ENCODE measurements around the gene PLA2G2F. TPM values are rescaled to one million over a fixed set of nuclear protein-coding genes. Genes with fewer than 3 reads are reported as not detected.
A peak's percentile ranks its signal among the peaks of the same experiment; 100 is the strongest.

Gene PLA2G2F
- total RNA-seq, 2 donors from 2014 or later: not detected

DNA sequence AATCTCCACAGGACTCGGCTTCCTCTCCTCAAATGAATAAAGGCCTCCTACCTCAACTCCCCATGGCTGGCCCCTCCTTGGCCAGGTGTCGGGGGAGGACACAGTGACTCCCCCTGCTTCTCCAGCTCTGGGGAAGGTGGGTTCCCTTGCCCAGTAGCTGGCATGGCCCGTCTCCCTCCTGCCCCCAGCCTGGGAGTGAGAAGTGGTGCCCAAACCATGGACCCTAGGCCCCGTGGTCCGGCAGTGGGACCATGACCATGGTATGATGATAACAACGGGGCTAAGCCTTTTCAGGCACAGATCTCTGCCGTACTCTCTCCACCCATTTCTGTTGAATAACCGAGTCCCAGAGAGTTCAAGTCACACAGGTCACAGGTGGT is 11.2 kb downstream of the PLA2G2F start:
- no peak overlapping the region for H3K27ac Mint-ChIP-seq
- ATAC-seq (no peak), DNase-seq (ENCODE audit: low spot score in 2 of 2) (no peak)

DNA sequence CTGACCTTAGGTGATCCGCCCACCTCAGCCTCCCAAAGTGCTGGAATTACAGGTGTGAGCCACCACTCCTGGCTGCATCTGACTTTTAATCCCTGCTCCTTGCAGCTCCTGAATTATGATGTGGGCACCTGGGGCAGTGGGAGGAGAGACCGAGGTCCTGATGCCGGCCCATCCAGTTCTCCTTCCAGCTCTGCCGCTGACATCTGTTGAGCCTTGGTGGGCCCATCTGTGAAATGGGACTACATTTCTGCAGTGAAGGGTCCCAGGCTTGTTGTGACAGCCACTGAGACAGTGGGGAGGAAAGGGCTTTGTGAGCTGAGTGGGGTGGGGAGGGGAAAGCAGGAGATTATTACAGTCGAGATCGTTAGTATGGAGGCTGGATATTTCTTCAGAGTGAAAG is 11.8 kb downstream of the PLA2G2F start:
- Mint-ChIP-seq H3K27ac (no peak overlapping the region), H3K36me3 (no peaks in the 10 kb centered on the region), H3K9me3 (no peaks in the 10 kb centered on the region)
- no peak for DNase-seq (ENCODE audit: low spot score in 2 of 2)
- ATAC-seq: no peak

More for the DNA sequence above, 11.2 kb downstream of the PLA2G2F start:
- Mint-ChIP-seq H3K9me3 (no peaks in the 10 kb centered on the region), H3K36me3 (no peaks in the 10 kb centered on the region)

DNA sequence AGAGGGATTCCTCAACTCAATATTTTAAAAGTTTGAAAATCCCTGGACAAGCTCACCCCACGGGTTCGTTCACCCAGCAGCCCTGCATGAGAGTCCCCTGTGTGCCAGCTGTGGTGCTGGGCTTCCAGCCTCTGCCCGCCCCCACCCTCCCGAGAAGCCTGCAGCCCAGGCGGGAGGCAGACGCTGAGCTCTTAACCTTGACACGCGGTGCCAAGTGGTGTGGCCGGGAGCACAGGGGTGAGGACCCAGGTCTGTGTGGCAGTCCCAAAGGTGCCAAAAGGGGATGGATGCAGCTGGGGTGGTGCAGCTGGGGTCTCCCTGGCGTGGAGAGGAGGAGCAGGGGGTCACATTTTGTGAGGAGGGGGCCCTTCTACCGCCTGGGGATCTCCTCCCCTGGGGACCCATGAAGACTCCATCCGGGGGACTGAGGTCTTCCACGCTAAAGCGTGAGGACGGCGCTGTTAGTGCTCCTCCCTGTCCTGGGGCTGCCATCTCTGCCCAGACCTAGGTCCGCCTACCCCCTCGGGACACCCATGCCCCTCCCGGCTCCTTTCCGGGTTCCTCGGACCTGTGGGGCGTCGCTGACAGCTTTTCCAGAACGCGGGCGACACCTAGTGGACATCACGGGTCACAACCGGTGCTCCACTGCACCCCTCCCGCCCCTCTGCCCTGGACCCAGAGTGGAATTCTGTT is 12.9 kb downstream of the PLA2G2F start:
- DNase-seq (ENCODE audit: low spot score in 2 of 2) (peak; percentile 80 to 83), ATAC-seq (peak; percentile 94 to 95)
- Mint-ChIP-seq H3K36me3 (no peaks in the 10 kb centered on the region), H3K9me3 (no peaks in the 10 kb centered on the region), H3K27ac (peak overlapping the region; percentile 7 to 65)

DNA sequence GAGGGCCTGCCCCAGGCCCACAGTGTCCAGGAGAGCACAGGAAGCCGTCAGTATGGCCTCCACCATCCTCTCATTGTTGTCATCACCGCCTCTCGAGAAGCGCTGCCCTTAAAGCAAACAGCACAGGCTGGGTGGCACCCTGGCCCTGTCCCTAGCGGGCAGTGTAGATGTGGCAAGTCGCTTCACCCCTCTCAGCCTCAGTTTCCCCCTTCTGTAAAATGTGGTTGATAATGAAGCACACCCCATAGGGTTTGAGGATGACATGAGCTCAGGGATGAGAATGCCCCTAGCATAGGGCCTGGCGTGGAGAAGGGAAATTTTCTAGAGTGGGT is 13.4 kb downstream of the PLA2G2F start:
- H3K27ac Mint-ChIP-seq: peak overlapping the region in 1 of 2 donors; percentile 65
- DNase-seq (ENCODE audit: low spot score in 2 of 2): no peak
- H3K9me3 Mint-ChIP-seq: no peaks in the 10 kb centered on the region
- no peaks in the 10 kb centered on the region for H3K36me3 Mint-ChIP-seq
- peak in 1 of 2 donors; percentile 34 for ATAC-seq

DNA sequence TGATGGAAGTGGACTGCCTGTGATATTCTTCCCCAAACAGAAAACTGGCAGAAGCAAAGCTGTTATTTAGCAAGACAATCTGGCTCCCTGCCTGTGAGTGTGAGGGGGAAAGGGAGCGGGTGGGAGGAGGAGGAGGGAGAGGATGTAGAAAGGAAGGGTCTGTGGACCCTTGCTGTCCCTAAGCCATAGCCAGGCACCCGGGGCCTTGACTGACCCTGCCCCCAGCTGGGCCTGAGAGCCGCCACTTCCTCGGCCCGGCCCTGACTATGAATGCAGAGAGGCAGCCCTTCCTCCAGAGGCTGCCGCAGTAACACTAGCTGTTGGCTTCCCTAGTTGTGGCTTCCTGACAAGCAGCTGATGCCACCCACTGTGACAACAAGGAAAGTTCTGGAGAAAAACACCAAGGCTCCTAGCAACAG is 13.9 kb downstream of the PLA2G2F start:
- Mint-ChIP-seq H3K27ac (no peak overlapping the region), H3K9me3 (no peaks in the 10 kb centered on the region), H3K36me3 (no peaks in the 10 kb centered on the region)
- DNase-seq (ENCODE audit: low spot score in 2 of 2) (no peak), ATAC-seq (no peak)

DNA sequence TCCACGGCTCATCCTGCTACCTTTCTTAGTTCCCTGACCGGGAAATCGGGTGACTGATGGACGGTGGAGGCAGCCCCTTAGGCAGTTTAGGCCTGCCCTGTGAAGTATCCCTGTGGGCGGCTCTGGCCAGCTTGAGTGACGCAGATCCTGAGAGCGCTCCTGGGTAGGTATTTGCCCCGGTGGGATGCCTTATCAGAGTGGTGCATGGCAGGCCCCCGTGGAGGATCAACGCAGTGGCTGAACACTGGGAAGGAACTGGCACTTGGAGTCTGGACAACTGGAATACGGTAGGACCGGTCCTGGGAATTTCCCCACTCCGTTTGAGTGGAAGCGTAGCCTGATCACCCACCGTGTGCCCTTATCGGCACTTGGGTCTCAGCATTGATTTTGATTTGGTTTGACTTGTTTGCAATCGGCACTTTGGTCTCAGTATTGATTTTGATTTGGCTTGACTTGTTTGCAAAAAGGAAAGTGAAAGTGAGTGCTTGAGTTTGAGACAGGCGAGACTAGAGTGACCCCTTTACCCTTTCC is 15.2 kb downstream of the PLA2G2F start:
- peaks cover 0 to 3% of the 10 kb centered on the region in 2 donors for H3K9me3 Mint-ChIP-seq
- peak overlapping the region in 1 of 2 donors; percentile 74 for H3K27ac Mint-ChIP-seq
- DNase-seq (ENCODE audit: low spot score in 2 of 2): no peak

DNA sequence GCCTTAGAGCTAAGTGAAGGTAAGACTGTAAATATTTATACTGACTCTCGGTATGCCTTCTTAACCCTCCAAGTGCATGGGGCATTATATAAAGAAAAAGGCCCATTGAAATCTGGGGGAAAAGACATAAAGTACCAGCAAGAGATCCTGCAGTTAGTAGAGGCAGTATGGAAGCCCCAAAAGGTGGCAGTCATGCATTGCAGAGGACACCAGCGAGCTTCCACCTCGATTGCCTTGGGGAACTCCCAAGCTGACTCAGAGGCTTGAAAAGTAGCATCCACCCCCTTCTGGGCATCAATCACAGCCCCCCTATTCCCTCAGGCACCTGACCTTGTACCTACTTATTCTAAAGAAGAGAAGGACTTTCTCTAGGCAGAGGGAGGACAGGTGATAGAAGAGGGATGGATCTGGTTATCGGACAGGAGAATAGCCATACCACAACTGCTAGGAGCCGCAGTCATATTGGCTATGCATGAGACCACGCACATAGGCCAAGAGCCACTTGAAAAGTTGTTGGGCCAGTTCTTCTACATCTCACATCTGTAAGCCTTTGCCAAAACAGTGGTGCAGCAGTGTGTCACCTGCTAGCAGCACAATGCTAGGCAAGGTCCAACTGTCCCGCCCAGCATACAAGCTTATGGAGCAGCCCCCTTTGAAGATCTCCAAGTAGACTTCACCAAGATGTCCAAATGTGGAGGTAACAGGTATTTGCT is 19.4 kb downstream of the PLA2G2F start:
- Mint-ChIP-seq H3K9me3 (peaks cover 0 to 14% of the 10 kb centered on the region in 2 donors), H3K36me3 (peaks cover 7 to 26% of the 10 kb centered on the region in 2 donors), H3K27ac (no peak overlapping the region)
- DNase-seq (ENCODE audit: low spot score in 2 of 2) (no peak), ATAC-seq (no peak)

More for the DNA sequence above, 15.2 kb downstream of the PLA2G2F start:
- H3K36me3 Mint-ChIP-seq: no peaks in the 10 kb centered on the region
- ATAC-seq: no peak

DNA sequence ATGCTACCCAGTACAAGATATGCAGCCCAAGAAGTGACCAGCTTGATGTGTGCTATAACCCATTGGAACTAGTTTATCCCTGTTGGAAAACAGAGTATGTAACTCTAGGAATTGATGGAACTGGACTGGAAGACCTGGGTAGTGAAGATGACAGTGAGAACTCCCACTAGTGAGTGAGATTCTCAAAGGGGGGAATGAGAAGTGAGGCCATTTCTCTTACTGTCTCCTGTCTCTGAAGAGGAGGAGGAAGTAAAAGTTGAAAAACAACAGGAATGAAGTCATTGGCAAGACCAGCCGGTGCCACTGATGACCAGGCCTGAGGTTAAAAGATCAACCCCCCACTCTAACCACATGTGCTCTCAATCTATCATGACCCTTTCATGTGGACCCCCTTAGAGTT is 20.9 kb downstream of the PLA2G2F start:
- DNase-seq (ENCODE audit: low spot score in 2 of 2) (no peak), ATAC-seq (no peak)
- H3K9me3 Mint-ChIP-seq: peaks cover 5 to 19% of the 10 kb centered on the region in 2 donors
- H3K27ac Mint-ChIP-seq: no peak overlapping the region
- H3K36me3 Mint-ChIP-seq: peaks cover 12 to 32% of the 10 kb centered on the region in 2 donors

DNA sequence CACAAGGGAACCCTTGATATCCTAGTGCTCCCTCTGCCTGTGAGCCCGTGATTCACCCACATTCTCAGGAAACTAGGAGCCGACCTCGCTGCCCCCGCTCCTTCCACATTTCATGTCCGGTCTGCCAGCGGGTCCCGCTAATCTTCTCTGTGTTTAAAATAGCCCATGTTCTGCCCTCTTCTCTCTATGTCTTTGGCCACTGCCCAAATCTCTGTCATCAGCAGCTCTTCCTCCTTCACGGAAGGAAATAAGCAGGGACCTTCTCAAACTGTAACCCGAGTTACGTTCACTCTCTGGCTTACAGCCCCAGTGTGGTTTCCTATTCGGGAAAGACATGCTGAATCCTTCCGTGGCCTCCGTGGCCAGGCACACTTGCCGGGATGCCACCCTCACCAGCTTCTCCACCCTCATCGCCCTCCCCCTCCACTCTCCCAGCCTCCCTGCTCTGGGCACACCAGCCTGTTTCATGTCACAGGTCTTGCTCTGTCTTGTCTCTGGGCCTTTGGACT is 25.6 kb downstream of the PLA2G2F start:
- ATAC-seq (no peak), DNase-seq (ENCODE audit: low spot score in 2 of 2) (no peak)
- Mint-ChIP-seq H3K9me3 (peaks cover 10 to 23% of the 10 kb centered on the region in 2 donors), H3K36me3 (peaks cover 15 to 36% of the 10 kb centered on the region in 2 donors), H3K27ac (no peak overlapping the region)

DNA sequence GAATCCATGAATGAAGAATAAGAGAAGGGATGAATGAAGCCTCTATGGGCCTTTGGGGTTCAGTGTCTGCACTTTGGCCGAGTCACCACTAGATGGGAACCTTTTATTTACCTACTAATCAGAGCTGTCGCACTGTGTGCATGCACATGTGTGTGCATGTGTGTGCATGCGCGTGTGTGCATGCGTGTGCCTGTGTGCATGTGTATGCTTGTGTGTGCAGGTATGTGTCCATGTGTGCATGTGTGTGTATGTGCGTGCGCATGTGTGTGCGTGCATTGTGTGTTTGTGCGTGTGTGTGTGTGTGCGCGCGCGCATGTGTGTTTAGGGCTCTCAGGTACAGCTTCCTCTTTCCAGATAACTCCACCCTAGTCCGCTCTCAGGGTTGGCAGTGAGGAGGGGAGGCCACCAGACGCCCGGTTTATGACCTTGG is 26.4 kb downstream of the PLA2G2F start:
- H3K27ac Mint-ChIP-seq: no peak overlapping the region
- peaks cover 10 to 20% of the 10 kb centered on the region in 2 donors for H3K9me3 Mint-ChIP-seq
- ATAC-seq (peak in 1 of 2 donors; percentile 65), DNase-seq (ENCODE audit: low spot score in 2 of 2) (no peak)
- H3K36me3 Mint-ChIP-seq: peaks cover 12 to 33% of the 10 kb centered on the region in 2 donors

DNA sequence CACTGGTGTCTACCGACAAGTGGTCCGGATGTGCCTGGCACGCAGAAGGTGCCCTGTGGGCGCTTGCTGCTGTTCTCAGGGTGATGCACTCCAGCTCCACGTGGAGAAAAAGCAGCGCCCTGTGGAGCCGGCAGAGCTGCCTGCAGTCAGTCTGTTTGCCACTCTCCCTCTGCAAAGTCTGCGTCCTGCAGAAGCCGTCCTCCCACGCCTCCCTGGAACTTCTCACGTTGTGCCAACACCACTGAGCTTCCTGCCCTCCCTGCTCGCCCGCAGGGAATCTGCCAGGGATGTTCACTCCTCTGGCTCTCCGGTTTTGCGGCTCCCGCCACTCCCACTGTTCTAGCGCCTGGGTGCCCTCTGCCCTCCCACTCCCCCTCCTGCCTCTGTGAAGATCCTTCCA is 26.9 kb downstream of the PLA2G2F start:
- Mint-ChIP-seq H3K27ac (no peak overlapping the region), H3K9me3 (peaks cover 10 to 18% of the 10 kb centered on the region in 2 donors), H3K36me3 (peaks cover 9 to 29% of the 10 kb centered on the region in 2 donors)
- no peak for DNase-seq (ENCODE audit: low spot score in 2 of 2)
- ATAC-seq: no peak

DNA sequence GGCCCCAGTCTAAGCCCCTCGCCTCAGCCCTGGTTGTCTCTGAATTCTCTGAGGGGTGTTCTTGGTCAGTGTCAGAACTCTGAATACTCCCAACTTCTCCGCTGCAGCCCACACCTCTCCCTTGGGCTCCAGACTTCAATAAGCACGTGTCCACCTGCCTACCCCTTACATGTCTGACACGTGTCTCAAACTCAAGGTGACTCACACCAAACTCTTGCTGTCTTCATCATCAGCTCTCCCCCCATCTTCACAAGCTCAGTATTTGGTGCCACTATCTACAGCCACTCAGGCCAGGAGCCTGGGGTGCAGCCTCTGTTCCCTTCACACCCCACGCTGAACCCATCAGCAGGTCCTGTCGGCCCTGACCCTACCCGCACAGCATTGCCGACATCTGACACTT is 28.0 kb downstream of the PLA2G2F start:
- Mint-ChIP-seq H3K36me3 (peaks cover 9 to 21% of the 10 kb centered on the region in 2 donors), H3K9me3 (peaks cover 10 to 18% of the 10 kb centered on the region in 2 donors), H3K27ac (no peak overlapping the region)
- ATAC-seq (no peak), DNase-seq (ENCODE audit: low spot score in 2 of 2) (no peak)

DNA sequence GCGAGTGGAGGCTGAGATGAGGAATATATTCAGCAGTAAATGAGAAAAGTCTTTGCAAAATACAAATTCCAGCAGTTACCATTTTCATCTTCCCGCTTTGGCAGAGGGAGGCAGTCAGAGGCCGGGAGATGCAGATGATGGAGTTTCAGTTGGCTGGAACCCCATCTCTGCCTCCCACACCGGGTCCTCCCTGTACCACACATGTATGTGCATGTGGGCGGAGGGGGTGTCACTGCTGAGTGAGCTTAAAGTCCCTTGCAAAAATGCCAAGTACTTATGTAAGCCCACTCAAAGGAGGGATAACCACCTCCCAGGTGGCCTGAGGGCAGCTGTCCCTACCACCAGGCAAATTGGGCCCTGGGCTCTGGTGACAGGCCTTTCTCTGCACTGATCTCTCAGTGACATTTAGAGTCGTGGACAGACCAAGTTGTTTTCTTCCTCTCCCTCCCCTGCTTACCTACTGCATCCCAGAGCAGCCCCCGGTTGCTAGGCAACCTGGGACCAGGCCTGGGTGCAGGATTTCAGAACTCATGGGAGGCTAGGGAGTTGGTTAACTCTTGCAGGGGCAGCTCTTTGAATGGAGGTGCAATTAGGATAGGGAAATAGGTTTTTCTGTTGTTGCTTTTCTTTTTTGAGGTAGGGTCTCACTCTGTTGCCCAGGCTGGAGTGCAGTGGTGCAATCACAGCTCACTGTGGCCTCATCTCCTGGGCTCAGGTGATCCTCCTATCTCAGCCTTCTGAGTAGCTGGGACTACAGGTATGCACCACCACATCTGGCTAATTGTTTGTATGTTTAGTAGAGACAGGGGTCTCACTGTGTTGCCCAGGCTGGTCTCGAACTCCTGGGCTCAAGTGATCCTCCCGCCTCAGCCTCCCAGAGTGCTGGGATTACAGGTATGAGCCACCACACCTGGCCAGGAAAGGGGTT is 29.7 kb downstream of the PLA2G2F start:
- H3K27ac Mint-ChIP-seq: no peak overlapping the region
- DNase-seq (ENCODE audit: low spot score in 2 of 2) (no peak), ATAC-seq (no peak)
- peaks cover 10 to 11% of the 10 kb centered on the region in 2 donors for H3K9me3 Mint-ChIP-seq
- H3K36me3 Mint-ChIP-seq: peaks cover 9 to 10% of the 10 kb centered on the region in 2 donors

DNA sequence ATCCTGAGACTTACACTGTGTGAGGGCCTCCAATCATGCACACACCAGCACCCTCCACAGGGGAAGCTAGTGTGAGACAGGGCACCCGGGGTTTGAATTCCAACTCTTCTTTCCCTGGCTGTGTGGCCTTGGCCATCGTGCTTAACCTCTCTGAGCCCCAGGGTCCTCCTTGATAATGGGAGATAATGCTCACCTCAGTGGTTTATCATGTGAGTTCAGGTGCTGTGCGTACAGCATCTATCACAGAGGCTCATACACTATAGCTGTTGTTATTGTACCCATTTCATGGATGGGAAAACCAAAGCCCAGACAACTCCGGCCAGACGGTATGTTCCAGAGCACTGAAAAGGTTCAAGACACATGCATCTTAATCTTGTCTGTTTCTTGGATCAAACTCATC is 30.8 kb downstream of the PLA2G2F start:
- Mint-ChIP-seq H3K9me3 (peaks cover 5 to 8% of the 10 kb centered on the region in 2 donors), H3K27ac (no peak overlapping the region), H3K36me3 (peaks cover 4 to 6% of the 10 kb centered on the region in 2 donors)
- no peak for DNase-seq (ENCODE audit: low spot score in 2 of 2)
- no peak for ATAC-seq

DNA sequence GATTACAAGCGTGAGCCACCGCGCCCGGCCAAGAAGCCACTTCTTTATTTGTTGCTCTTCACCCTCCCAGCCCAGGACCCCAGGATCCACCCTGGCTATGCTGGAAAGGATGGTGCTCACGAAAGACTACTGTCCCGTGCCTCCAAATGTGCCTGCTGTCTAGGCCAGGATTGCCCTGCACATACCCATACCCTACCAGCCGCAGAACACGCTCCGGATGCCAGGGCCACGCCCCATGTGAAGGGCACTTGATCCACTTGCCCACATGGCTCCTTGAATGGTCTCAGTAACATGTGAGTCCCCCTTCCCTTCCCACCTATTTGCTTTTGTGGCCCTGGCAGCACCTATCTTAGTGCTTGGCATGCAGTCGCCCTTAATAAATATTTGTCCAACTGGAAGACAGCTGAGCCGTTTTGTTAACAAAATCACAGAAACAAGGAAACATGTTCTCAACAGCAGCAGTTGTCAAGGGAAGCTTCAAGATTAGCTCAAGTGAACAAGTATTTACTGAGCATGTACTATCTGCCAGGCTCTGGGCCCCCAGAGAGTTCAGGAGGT is 33.0 kb downstream of the PLA2G2F start:
- DNase-seq (ENCODE audit: low spot score in 2 of 2): no peak
- H3K9me3 Mint-ChIP-seq: no peaks in the 10 kb centered on the region
- no peak overlapping the region for H3K27ac Mint-ChIP-seq
- no peaks in the 10 kb centered on the region for H3K36me3 Mint-ChIP-seq
- ATAC-seq: no peak
